DND-41 (cell line): ENCODE data around the gene ATP5F1C.

ENCODE experiments used
- CTCF ChIP-seq: IDR thresholded peaks from 2 replicates; pipeline ENCODE4 v1.5.1; 2012; ENCODE audit warnings: borderline replicate concordance, low read length, moderate library complexity, mild to moderate bottlenecking; ENCODE audit not compliant: poor library complexity, severe bottlenecking; ENCODE audit errors: extremely low read depth
- EZH2 ChIP-seq: IDR thresholded peaks from 3 replicates; pipeline ENCODE4 v1.6.1; 2012; ENCODE audit warnings: borderline replicate concordance, low read depth, mild to moderate bottlenecking, moderate library complexity, low read length, inconsistent platforms; ENCODE audit not compliant: severe bottlenecking

- TF ChIP-seq CTCF (no peak), EZH2 (no peak)
These were observed 21.7 kb upstream of the ATP5F1C start for GRCh38 chr10:7766241-7766640.
